K562 (cell line): ENCODE data around the gene FCGR2B. TPM values are rescaled to one million over a fixed set of nuclear protein-coding genes. Genes with fewer than 3 reads are reported as not detected.

Source experiments
- HMGN3 ChIP-seq: IDR thresholded peaks from 2 replicates; pipeline ENCODE4 v1.6.1; 2011; ENCODE audit warnings: borderline replicate concordance, low read depth, mild to moderate bottlenecking, mixed read lengths, low read length; ENCODE audit not compliant: insufficient read length; ENCODE audit errors: extremely low read depth
- HOMEZ ChIP-seq: fragments of 250-450 bp; sonication (Bioruptor Pico); IDR thresholded peaks from 2 replicates; pipeline ENCODE4 v1.4.0; 2020; ENCODE audit warnings: mild to moderate bottlenecking, moderate library complexity
- ID3 ChIP-seq, 2 experiments: fragments of 250-450 bp in 1 of 2; fragments of 450-650 bp in 1 of 2; sonication (Bioruptor Pico) in 1 of 2; IDR thresholded peaks; 2 replicates each; pipeline versions ENCODE4 v1.6.1 to v1.8.0; 2016 to 2021; ENCODE audit warnings: mild to moderate bottlenecking in 2 of 2, moderate library complexity in 2 of 2, missing compliant biosample characterization in 1 of 2, missing genetic modification characterization in 1 of 2
- MGA ChIP-seq: fragments of 450-650 bp; IDR thresholded peaks from 2 replicates; pipeline ENCODE4 v1.6.1; 2016; ENCODE audit warnings: mild to moderate bottlenecking, moderate library complexity
- PATZ1 ChIP-seq: fragments of 250-450 bp; sonication (Bioruptor Pico); IDR thresholded peaks from 2 replicates; pipeline ENCODE4 v1.5.0; 2020; ENCODE audit warnings: mild to moderate bottlenecking, borderline replicate concordance
- PHF20 ChIP-seq: fragments of 450-650 bp; IDR thresholded peaks from 2 replicates; pipeline ENCODE4 v1.6.1; 2018; ENCODE audit not compliant: partially characterized antibody
- SAP30 ChIP-seq: fragments of 200-600 bp; sonication (generic); IDR thresholded peaks from 2 replicates; pipeline ENCODE4 v1.6.1; 2012; ENCODE audit warnings: borderline replicate concordance, low read depth, mild to moderate bottlenecking, moderate library complexity, low read length, control low read depth, inconsistent platforms; ENCODE audit not compliant: insufficient read depth, poor library complexity, severe bottlenecking
- ZNF263 ChIP-seq: sonication (generic); formaldehyde crosslinking; IDR thresholded peaks from 2 replicates; pipeline ENCODE4 v1.8.0; 2022; ENCODE audit warnings: mild to moderate bottlenecking, missing genetic modification reagents, borderline replicate concordance
- ZNF507 ChIP-seq: conservative IDR thresholded peaks from 2 replicates; pipeline ENCODE4 v1.6.1; 2017; ENCODE audit warnings: missing genetic modification characterization, missing compliant biosample characterization
- polyA plus RNA-seq, 8 experiments: library from polyadenylated mRNA; depleted of rRNA in 4 of 8; stranded (reverse) in 5 of 8; unstranded in 3 of 8; fragments of >200 nt; fragmentation: Nextera tagmentation in 2 of 8; fragmentation: Illumina TruSeq in 1 of 8; extraction: Ambion mirVana in 2 of 8; extraction: Trizol in 1 of 8; gene quantifications; 2 replicates each; pipeline versions ENCODE4 v1.2.1 to v1.2.3, GENCODE V29; 2011 to 2014; ENCODE audit warnings: inconsistent platforms in 1 of 8, missing spikeins in 1 of 8
- total RNA-seq, 7 experiments: library from RNA; depleted of rRNA in 6 of 7; stranded (reverse); fragments of >200 nt in 6 of 7; fragmentation: Illumina TruSeq in 2 of 7; extraction: Trizol in 2 of 7; gene quantifications; 2 replicates each; pipeline versions ENCODE4 v1.2.1 to v1.2.3, GENCODE V29; 2011 to 2021; ENCODE audit warnings: low replicate concordance in 1 of 7

The FCGR2B gene
- total and polyA plus RNA-seq, 9 of the 15 experiments (the other 6 are each of a cell fraction or from before 2014, with no cell fraction given), result 1.7 to 8.9 (median 3.9) TPM

GRCh38 chr1:161726473-161727255 is 63.7 kb downstream of the FCGR2B start (continued):
- TF ChIP-seq MGA (peak; percentile 28), PHF20 (peak; percentile 43), ZNF263 (CRISPR knock-in tag) (peak; percentile 32; the same call in 1 of the 2 replicates), HMGN3 (peak; percentile 71), SAP30 (peak; percentile 71), HOMEZ (0 out of 2 replicates have a peak, but pooled peaks have one; percentile 68), ZNF507 (tag) (no peak), PATZ1 (no peak), ID3 (CRISPR knock-in tag; IDR thresholded peaks at IDR 0.05) (no peak), ID3 (tag; IDR thresholded peaks at IDR 0.05) (no peak)
